ENCODE measurements around the gene KMT5B.

- TF ChIP-seq CTCF (IDR thresholded peaks at IDR 0.05; ENCODE audit: insufficient read depth, low read depth, low read length) (no peak), EZH2 (IDR thresholded peaks at IDR 0.05; ENCODE audit: insufficient read depth, low read length) (no peak)
These were observed 1.3 kb upstream of the KMT5B start for GRCh38 chr11:68214173-68215086.

All from astrocyte (in vitro differentiated cells and primary cell).